DND-41 (cell line): ENCODE measurements around the gene ADCY7.

Source experiments
- ATAC-seq: fragments of 200-7000 bp; cut with Tn5 transposase; 3 replicates; pipeline ENCODE4 v1.9.1; 2021; ENCODE audit warnings: low read depth; ENCODE audit not compliant: insufficient read depth
- DNase-seq: peaks from one replicate; pipeline ENCODE4 v3.0.0-alpha.2; 2020
- H2AFZ ChIP-seq: 2 replicates; pipeline ENCODE4 v1.6.0; 2012; ENCODE audit warnings: low read depth, low read length
- H3K27ac ChIP-seq: 2 replicates; pipeline ENCODE4 v1.5.1; 2012; ENCODE audit warnings: low read length, inconsistent platforms
- H3K27me3 ChIP-seq: fragments of 200-600 bp; sonication (generic); 2 replicates; pipeline ENCODE4 v1.6.0; 2012; ENCODE audit warnings: low read length, mild to moderate bottlenecking, inconsistent platforms; ENCODE audit not compliant: insufficient read depth, poor library complexity
- H3K36me3 ChIP-seq: 2 replicates; pipeline ENCODE4 v1.5.1; 2012; ENCODE audit warnings: low read length, inconsistent platforms; ENCODE audit not compliant: insufficient read depth
- H3K4me1 ChIP-seq: 2 replicates; pipeline ENCODE4 v1.5.1; 2012; ENCODE audit warnings: mild to moderate bottlenecking, low read length; ENCODE audit not compliant: insufficient read depth
- H3K4me2 ChIP-seq: 2 replicates; pipeline ENCODE4 v1.6.0; 2012; ENCODE audit warnings: mild to moderate bottlenecking, moderate library complexity, low read length, inconsistent platforms; ENCODE audit not compliant: insufficient read depth
- H3K4me3 ChIP-seq, 2 experiments: fragments of 200-600 bp in 1 of 2; shearing (Covaris generic) in 1 of 2; 2 replicates each; pipeline ENCODE4 v1.5.1; 2012 to 2016; ENCODE audit warnings: inconsistent platforms in 2 of 2, low read length in 2 of 2, mild to moderate bottlenecking in 2 of 2, low read depth in 1 of 2, moderate library complexity in 1 of 2
- H3K79me2 ChIP-seq: 2 replicates; pipeline ENCODE4 v1.6.0; 2012; ENCODE audit warnings: low read length, inconsistent platforms; ENCODE audit not compliant: insufficient read depth
- H3K9ac ChIP-seq: 2 replicates; pipeline ENCODE4 v1.6.0; 2012; ENCODE audit warnings: low read depth, mild to moderate bottlenecking, inconsistent platforms, low read length, moderate library complexity
- H3K9me3 ChIP-seq: 2 replicates; pipeline ENCODE4 v1.5.1; 2012; ENCODE audit warnings: low read length, moderate library complexity, mild to moderate bottlenecking, inconsistent platforms; ENCODE audit not compliant: insufficient read depth, severe bottlenecking
- H4K20me1 ChIP-seq: 2 replicates; pipeline ENCODE4 v1.6.0; 2012; ENCODE audit warnings: low read length; ENCODE audit not compliant: insufficient read depth
- CTCF ChIP-seq: IDR thresholded peaks from 2 replicates; pipeline ENCODE4 v1.5.1; 2012; ENCODE audit warnings: borderline replicate concordance, low read length, moderate library complexity, mild to moderate bottlenecking; ENCODE audit not compliant: poor library complexity, severe bottlenecking; ENCODE audit errors: extremely low read depth
- EZH2 ChIP-seq: IDR thresholded peaks from 3 replicates; pipeline ENCODE4 v1.6.1; 2012; ENCODE audit warnings: borderline replicate concordance, low read depth, mild to moderate bottlenecking, moderate library complexity, low read length, inconsistent platforms; ENCODE audit not compliant: severe bottlenecking

ADCY7 gene

DNA sequence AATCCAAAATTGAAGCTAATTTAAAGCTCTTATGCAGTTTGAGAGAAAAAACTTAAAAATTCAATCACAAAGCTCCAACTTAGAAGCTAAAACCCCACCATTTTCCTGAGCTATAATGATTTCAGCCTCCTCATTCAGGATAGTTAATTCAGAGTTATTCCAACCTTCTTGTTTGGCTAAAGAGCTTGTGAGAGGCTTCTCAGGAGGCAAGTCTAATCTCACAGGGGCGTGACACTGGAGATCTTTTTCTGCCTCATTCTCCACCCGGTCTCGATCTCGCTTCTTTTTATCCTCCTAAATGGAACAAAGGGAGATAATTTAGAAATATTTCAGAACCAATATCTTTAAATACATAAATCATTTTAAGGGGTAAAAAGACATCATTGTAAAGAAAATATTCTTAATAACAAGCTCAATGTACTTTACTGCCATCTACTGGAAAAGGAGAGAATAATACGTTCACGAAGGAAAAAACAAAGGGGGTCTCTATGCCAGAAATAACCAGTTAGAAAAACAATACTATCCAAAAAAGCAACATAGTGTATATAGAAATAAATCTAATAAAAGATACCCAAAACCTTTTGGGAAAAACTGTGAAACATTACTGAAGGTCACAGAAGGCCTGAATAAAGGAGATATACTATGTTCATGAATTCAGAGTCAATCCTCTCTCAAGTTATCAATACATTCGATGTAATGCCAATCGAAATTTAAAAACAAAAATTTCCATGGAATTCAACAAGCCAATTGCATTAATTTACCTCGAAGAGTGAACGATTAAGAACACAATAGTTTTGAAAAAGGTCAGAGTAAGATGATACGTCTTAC lies 88.5 kb downstream of the ADCY7 start:
- ATAC-seq (no peak), DNase-seq (no peak)
- peak; percentile 72 for TF ChIP-seq CTCF
- no peak for TF ChIP-seq EZH2
- Histone ChIP-seq H3K27me3 (no peaks in the 10 kb centered on the region), H3K4me1 (no peaks in the 10 kb centered on the region), H3K4me3 (no peak overlapping the region), H3K9me3 (no peaks in the 10 kb centered on the region), H4K20me1 (peaks cover 39% of the 10 kb centered on the region), H2AFZ (no peak overlapping the region), H3K36me3 (peaks cover 87% of the 10 kb centered on the region), H3K27ac (no peak overlapping the region), H3K9ac (no peak overlapping the region), H3K4me2 (no peak overlapping the region), H3K79me2 (peaks cover 56% of the 10 kb centered on the region)

- no peak overlapping the region for H3K4me3 ChIP-seq
- H3K36me3 ChIP-seq, result peaks cover 90% of the 10 kb centered on the region
- H3K27ac ChIP-seq, result no peak overlapping the region
- peaks cover 97% of the 10 kb centered on the region for H3K79me2 ChIP-seq
- no peaks in the 10 kb centered on the region for H3K27me3 ChIP-seq
- DNase-seq (no peak), ATAC-seq (no peak)
- no peak for TF ChIP-seq EZH2
- no peak for TF ChIP-seq CTCF
- H3K9ac ChIP-seq, result no peak overlapping the region
- peaks cover 80% of the 10 kb centered on the region for H4K20me1 ChIP-seq
- H3K4me2 ChIP-seq, result no peak overlapping the region
- no peaks in the 10 kb centered on the region for H3K9me3 ChIP-seq
- peaks cover 14% of the 10 kb centered on the region for H3K4me1 ChIP-seq
- no peak overlapping the region for H2AFZ ChIP-seq
Measured at GRCh38 chr16:50359626-50360025, 93.3 kb downstream of the ADCY7 start.

- no peak for ATAC-seq
- H3K79me2 ChIP-seq, result peaks cover 99% of the 10 kb centered on the region
- DNase-seq, result no peak
Measured at GRCh38 chr16:50360033-50360778, 93.9 kb downstream of the ADCY7 start.

More at GRCh38 chr16:50360033-50360778, 93.9 kb downstream of the ADCY7 start:
- Histone ChIP-seq H3K27me3 (no peaks in the 10 kb centered on the region), H2AFZ (no peak overlapping the region), H3K27ac (no peak overlapping the region), H3K4me1 (peaks cover 20% of the 10 kb centered on the region), H3K36me3 (peaks cover 92% of the 10 kb centered on the region), H3K4me2 (no peak overlapping the region; the same call in 1 of the 2 replicates), H3K9me3 (no peaks in the 10 kb centered on the region), H3K4me3 (no peak overlapping the region), H3K9ac (no peak overlapping the region), H4K20me1 (peaks cover 83% of the 10 kb centered on the region)
- no peak for TF ChIP-seq EZH2
- no peak for TF ChIP-seq CTCF
